ENCODE data around the gene SEPTIN8. TPM values are rescaled to one million over a fixed set of nuclear protein-coding genes. Genes with fewer than 3 reads are reported as not detected.

SEPTIN8 gene
- total and polyA plus RNA-seq, 2 of the 8 experiments (the other 6 are each of a cell fraction or from before 2014, with no cell fraction given), result 21.2 to 33.0 TPM

DNA sequence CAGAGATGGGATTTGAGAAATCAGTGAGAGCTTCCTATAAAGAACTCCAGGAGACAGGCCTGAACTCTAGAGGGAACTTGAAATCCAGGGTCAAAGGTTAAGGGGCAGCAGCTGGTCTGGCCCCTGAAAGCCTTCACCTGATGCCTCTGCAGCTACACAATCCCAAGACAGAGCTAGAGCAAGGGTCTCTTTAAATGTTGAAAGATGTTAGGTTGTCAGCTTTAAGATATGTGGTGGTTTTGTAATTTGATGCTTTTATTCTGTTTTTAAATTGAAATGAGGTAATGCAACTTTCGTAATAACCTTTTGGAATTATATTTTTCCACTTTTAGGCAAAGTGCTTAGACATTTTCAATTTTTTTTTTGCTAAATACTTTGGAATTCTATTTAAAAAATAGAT lies 38.4 kb upstream of the SEPTIN8 start:
- peaks cover 0 to 4% (median 0%) of the 10 kb centered on the region in 4 experiments; a peak in 1 of 8 replicates for H3K36me3 ChIP-seq (ENCODE audit: control insufficient read depth in 2 of 4, insufficient read depth in 4 of 4, low read length in 3 of 4)
- no peaks in the 10 kb centered on the region for H3K79me2 ChIP-seq (ENCODE audit: control insufficient read depth in 1 of 2, insufficient read depth in 2 of 2, low read length in 2 of 2)
- H3K23me2 ChIP-seq (ENCODE audit: low read depth, low read length), result peaks cover 4% of the 10 kb centered on the region; the same call in 1 of the 2 replicates
- DNase-seq (ENCODE audit: low read depth in 1 of 2, low spot score in 2 of 2) (no peak), FAIRE-seq (no peak)
- H4K20me1 ChIP-seq (replicated peaks in 1 of 2; ENCODE audit: control insufficient read depth in 1 of 2, insufficient read depth in 2 of 2, low read length in 2 of 2), result peaks cover 0 to 5% of the 10 kb centered on the region in 2 experiments
- POLR2A ChIA-PET (ENCODE audit: partially characterized antibody), result interaction anchor here (0.6 to 3.2 kb wide), 4 partner anchors 8 to 1387 kb away, joined by 3 to 30 read pairs (median 10); no protein-coding TSS in a partner anchor
- H3K9me3 ChIP-seq (ENCODE audit: insufficient read depth in 2 of 2, low read depth in 1 of 2, low read length in 1 of 2), result peaks cover 0 to 9% of the 10 kb centered on the region in 2 experiments; a peak in 2 of 4 replicates
- no peak overlapping the region for H4K91ac ChIP-seq (replicated peaks; ENCODE audit: insufficient read length, low read length)
- no peak overlapping the region for H4K5ac ChIP-seq (ENCODE audit: insufficient read length, low read depth, low read length)
- H2BK20ac ChIP-seq (ENCODE audit: low read length), result no peak overlapping the region
- H2BK15ac ChIP-seq (ENCODE audit: low read length), result no peak overlapping the region
- CTCF ChIA-PET (ENCODE audit: partially characterized antibody), result interaction anchor here (0.8 to 3.2 kb wide), 11 partner anchors 8 to 288 kb away, joined by 4 to 19 read pairs (median 5); partner anchors contain the start of genes CCNI2, GDF9 and UQCRQ
- H3K18ac ChIP-seq (ENCODE audit: extremely low read depth, low read length), result no peak overlapping the region
- H3K4me2 ChIP-seq (ENCODE audit: insufficient read depth in 1 of 2, low read depth in 2 of 2, low read length in 2 of 2), result no peak overlapping the region
- H3K14ac ChIP-seq (ENCODE audit: insufficient read length), result no peak overlapping the region
- peaks cover 0 to 3% (median 0%) of the 10 kb centered on the region in 4 experiments; a peak in 2 of 7 replicates for H3K4me1 ChIP-seq (replicated peaks in 1 of 4; ENCODE audit: control insufficient read depth in 3 of 4, insufficient read depth in 4 of 4, low read length in 3 of 4)
- no peak overlapping the region for H2BK120ac ChIP-seq (replicated peaks; ENCODE audit: low read depth, low read length)
- H3K56ac ChIP-seq (replicated peaks; ENCODE audit: insufficient read length, low read depth, low read length), result no peak overlapping the region
- H2BK5ac ChIP-seq (ENCODE audit: low read depth, low read length), result no peak overlapping the region
- H3K4me3 ChIP-seq (ENCODE audit: extremely low read depth in 1 of 4, insufficient read depth in 2 of 4, low read depth in 3 of 4, low read length in 4 of 4), result no peak overlapping the region
- no peak overlapping the region for H2AK5ac ChIP-seq (ENCODE audit: low read depth, low read length)
- H3K4ac ChIP-seq (replicated peaks; ENCODE audit: insufficient read length, low read depth, low read length), result no peak overlapping the region
- WGBS, 2 experiments (ENCODE audit: extremely low coverage in 1 of 2, insufficient coverage in 1 of 2, insufficient read length in 1 of 2, insufficient replicate concordance in 2 of 2, low coverage in 1 of 2, low lambda C conversion rate in 2 of 2, missing lambda C conversion rate in 1 of 2), result 96% methylated on average over 1 of the region's 1 CpG; no CpG with 5 or more reads in 1 of the 2 experiments
- no peak overlapping the region for H3K9ac ChIP-seq (replicated peaks in 1 of 4; ENCODE audit: extremely low read depth in 1 of 4, low read depth in 3 of 4, low read length in 3 of 4)
- H3K23ac ChIP-seq (ENCODE audit: insufficient read length), result no peak overlapping the region
- H4K8ac ChIP-seq (ENCODE audit: extremely low read depth, insufficient read depth, low read length), result no peak overlapping the region
- H2BK12ac ChIP-seq (ENCODE audit: low read depth, low read length), result no peak overlapping the region
- H3K27ac ChIP-seq (ENCODE audit: low read depth, low read length), result no peak overlapping the region
- H3K79me1 ChIP-seq (ENCODE audit: low read depth, low read length), result no peaks in the 10 kb centered on the region
- no peak overlapping the region for H2AFZ ChIP-seq (ENCODE audit: low read length)
- H3K27me3 ChIP-seq (replicated peaks in 1 of 4; ENCODE audit: control insufficient read depth in 3 of 4, extremely low read depth in 1 of 4, insufficient read depth in 3 of 4, low read length in 3 of 4), result peaks cover 34 to 54% (median 46%) of the 10 kb centered on the region in 4 experiments
- TF ChIP-seq CEBPB (IDR thresholded peaks at IDR 0.05; ENCODE audit: low read depth, low read length), result no peak
- no peak for TF ChIP-seq SIX5 (IDR thresholded peaks at IDR 0.05; ENCODE audit: low read depth, low read length)
- no peak for TF ChIP-seq RBBP5 (IDR thresholded peaks at IDR 0.05; ENCODE audit: borderline replicate concordance, low read depth, low read length)
- TF ChIP-seq, protein P1, sequence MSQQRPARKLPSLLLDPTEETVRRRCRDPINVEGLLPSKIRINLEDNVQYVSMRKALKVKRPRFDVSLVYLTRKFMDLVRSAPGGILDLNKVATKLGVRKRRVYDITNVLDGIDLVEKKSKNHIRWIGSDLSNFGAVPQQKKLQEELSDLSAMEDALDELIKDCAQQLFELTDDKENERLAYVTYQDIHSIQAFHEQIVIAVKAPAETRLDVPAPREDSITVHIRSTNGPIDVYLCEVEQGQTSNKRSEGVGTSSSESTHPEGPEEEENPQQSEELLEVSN (IDR thresholded peaks at IDR 0.05), result no peak
- TF ChIP-seq POLR2AphosphoS5 (IDR thresholded peaks at IDR 0.05; ENCODE audit: low read depth, low read length), result no peak
- TF ChIP-seq JUND (IDR thresholded peaks at IDR 0.05; ENCODE audit: low read length), result no peak
- TF ChIP-seq KDM4A (IDR thresholded peaks at IDR 0.05; ENCODE audit: low read depth, low read length, severe bottlenecking), result no peak
- no peak for TF ChIP-seq POU5F1 (IDR thresholded peaks at IDR 0.05; ENCODE audit: low read depth, low read length)
- TF ChIP-seq SAP30 (IDR thresholded peaks at IDR 0.05; ENCODE audit: insufficient read depth, insufficient replicate concordance, low read length), result no peak
- no peak for TF ChIP-seq CHD2 (IDR thresholded peaks at IDR 0.05; ENCODE audit: low read length)
- TF ChIP-seq, protein P2, sequence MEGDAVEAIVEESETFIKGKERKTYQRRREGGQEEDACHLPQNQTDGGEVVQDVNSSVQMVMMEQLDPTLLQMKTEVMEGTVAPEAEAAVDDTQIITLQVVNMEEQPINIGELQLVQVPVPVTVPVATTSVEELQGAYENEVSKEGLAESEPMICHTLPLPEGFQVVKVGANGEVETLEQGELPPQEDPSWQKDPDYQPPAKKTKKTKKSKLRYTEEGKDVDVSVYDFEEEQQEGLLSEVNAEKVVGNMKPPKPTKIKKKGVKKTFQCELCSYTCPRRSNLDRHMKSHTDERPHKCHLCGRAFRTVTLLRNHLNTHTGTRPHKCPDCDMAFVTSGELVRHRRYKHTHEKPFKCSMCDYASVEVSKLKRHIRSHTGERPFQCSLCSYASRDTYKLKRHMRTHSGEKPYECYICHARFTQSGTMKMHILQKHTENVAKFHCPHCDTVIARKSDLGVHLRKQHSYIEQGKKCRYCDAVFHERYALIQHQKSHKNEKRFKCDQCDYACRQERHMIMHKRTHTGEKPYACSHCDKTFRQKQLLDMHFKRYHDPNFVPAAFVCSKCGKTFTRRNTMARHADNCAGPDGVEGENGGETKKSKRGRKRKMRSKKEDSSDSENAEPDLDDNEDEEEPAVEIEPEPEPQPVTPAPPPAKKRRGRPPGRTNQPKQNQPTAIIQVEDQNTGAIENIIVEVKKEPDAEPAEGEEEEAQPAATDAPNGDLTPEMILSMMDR (IDR thresholded peaks at IDR 0.05; ENCODE audit: control extremely low read depth in 1 of 3, insufficient read depth in 1 of 3, low read depth in 1 of 3, low read length in 3 of 3), result no peak

All from H1 (cell line).